Suppressor macrophage (primary cell): Measurements from ENCODE around the gene TMEM53.
A peak's percentile ranks its signal among the peaks of the same experiment; 100 is the strongest.
"Not testable (repeated sequence)": the region's sequence is repeated elsewhere in the genome, so short reads cannot be mapped to it uniquely, and the experiment has no call there.

ENCODE experiments used
- DNase-seq, 4 experiments: peaks; one replicate each; pipeline ENCODE4 v3.0.0-alpha.2; 2020 to 2022
- total RNA-seq, 17 experiments: gene quantifications; one replicate each; lab custom pipeline; 2026; ENCODE audit warnings: mixed read lengths in 6 of 17, inconsistent platforms in 3 of 17; lab: John Stamatoyannopoulos, UW

Gene TMEM53
- 4.7 to 19.7 (median 12.4) reads per million in 17 experiments for total RNA-seq

- DNase-seq = peak; percentile 99
Observed at GRCh38 chr1:44674113-44675000, at the start of gene TMEM53, which contains the start of gene ARMH1. Gene TMEM53, minus strand, starts transcription at chr1:44674481. Its CDS starts 90 bp downstream, at chr1:44674391. Gene ARMH1, plus strand, starts transcription at chr1:44674714. Its CDS starts 14,984 bp downstream, at chr1:44689698.

DNA sequence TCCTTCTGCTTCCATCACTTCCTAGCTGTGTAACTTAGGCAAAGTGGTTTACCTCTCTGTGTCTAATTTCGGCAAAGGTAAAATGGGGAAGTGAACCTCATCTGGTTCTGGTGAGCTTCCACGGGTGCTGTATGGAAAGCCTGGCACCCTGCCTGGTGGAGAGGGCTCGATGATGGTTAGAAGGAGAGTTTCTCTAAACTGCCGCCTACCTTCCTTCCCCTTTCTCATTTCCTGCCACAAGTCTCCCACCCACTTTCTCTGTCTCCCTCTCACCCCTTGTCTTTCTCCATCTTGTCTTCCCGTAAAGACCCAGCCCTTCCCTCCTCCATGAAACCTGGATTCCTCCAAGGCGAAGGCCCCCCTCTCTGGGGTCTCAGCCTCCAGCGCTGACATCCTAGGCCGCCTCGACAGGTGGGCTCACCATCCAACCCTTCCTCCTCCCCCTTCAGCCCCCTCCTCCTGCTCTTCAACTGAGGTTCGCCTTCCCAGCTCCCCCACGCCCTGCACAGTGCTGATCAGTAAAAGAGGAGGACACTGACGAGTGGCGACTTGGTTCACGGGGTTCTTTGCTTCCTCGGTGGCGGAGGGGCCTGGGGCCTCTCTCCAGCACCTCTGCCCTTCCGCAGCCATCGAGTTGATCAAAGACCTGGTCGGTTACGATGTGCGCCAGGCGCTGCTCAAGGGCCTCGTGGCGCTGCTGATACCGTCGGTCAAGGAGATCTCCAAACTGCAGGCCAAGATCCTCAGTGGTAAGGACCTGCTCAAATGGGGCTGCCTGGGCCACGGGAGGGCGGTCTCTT, 49.4 kb upstream of the TMEM53 start:
- peak; percentile 79 to 89 (median 86) for DNase-seq

DNA sequence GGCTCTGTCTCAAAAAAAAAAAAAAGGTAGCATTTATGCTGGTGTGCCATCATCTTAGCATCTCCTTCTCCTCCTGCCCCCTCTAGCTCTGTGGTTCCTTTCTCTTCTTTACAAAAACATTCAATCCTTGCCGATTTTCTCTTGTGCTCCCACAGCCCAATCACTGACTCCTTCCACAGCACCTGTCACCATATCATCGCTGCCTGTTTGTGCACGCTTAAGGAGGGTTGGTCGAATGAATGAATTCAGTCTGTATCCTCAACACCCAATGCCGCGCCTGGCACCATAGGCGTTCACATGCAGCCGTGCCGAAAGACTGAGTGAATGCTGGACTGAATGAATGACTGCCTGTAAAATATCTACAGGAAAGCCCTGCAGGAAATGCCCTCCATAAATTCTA, 48.8 kb upstream of the TMEM53 start:
- DNase-seq = no peak

- DNase-seq = peak; percentile 93 to 99 (median 96)
Observed at GRCh38 chr1:44721485-44722361, 47.4 kb upstream of the TMEM53 start.

GRCh38 chr1:44720281-44720680, 46.0 kb upstream of the TMEM53 start:
- no peak for DNase-seq

- no peak for DNase-seq
Observed at GRCh38 chr1:44719318-44719717, 45.0 kb upstream of the TMEM53 start.

DNA sequence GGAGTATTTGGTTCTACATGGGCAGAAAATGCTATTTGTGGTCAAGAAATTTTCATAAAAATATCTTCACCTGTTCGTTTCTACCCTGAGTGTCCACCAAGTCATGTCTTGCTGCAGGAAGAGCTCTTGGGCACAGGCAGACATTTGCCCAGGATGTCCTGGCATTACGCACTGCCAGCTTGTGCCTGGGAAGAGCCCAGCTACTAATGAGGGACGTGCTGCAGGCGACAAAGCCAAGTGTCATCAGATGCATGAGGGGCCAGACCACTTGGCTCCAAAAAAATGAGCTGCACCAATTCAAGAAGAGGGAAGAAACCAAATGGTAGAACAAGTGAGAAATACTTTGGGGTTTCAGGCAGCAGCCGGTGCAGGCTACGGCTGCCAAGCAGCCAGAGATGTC, 43.8 kb upstream of the TMEM53 start:
- DNase-seq = no peak

DNA sequence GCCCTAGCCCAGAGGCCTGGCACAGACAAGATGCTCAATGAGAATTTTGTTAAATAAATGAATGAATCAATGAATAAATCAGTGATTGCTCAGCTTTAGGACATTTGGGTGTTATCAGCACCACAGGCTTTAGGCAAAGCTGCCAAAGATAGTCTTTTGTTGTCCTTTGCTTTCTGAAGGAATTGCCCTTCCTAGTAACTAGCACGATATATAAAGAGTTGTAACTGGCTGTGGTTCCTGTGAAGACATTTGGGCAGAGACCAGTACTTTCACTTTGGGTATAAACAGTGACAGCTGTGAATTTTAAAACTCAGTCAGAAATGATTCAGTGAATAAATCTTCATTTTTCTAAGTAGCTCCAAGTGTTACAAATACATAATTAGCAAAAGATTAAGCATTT, 43.4 kb upstream of the TMEM53 start:
- no peak for DNase-seq

- DNase-seq = no peak
Observed at GRCh38 chr1:44717156-44717555, 42.9 kb upstream of the TMEM53 start.

- peak; percentile 84 to 88 (median 87) for DNase-seq
Observed at GRCh38 chr1:44714944-44715571, 40.8 kb upstream of the TMEM53 start.

DNA sequence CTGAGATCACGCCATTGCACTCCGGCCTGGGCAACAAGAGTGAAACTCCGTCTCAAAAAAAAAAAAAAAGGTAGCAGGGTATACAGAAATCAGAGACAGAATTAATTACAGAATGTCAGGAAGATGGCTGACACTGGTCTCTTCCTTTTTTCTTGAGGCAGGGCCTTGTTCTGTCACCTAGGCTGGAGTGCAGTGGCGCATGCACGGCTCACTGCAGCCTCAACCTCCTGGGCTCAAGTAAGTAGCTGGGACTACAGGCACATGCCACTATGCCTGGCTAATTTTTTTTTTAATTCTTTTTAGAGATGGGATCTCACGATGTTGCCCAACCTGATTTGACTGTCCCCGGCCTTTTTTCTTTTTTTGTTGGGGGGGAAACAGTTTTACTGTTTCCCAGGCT, 40.3 kb upstream of the TMEM53 start:
- DNase-seq = no peak

DNA sequence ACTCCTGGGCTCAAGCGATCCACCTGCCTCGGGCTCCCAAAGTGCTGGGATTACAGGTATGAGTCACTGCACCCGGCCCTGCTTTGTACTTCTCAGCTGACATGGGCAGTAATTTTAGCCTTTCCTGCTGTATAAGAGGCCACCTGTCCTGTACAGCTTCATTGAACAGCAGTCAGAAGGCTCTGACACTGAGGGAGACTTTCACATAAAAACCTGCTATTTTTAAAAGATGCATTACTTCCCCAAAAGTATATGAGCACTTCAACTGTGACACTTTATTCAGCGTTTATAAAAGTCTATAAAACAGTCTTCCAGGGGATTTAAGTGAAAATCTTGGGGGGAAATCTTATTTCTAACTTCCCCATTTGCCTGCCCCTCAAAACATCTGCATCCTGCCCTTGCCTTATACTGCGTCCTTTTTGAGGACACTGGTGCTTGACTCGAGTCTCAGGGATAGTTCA, 39.1 kb upstream of the TMEM53 start:
- no peak for DNase-seq

DNA sequence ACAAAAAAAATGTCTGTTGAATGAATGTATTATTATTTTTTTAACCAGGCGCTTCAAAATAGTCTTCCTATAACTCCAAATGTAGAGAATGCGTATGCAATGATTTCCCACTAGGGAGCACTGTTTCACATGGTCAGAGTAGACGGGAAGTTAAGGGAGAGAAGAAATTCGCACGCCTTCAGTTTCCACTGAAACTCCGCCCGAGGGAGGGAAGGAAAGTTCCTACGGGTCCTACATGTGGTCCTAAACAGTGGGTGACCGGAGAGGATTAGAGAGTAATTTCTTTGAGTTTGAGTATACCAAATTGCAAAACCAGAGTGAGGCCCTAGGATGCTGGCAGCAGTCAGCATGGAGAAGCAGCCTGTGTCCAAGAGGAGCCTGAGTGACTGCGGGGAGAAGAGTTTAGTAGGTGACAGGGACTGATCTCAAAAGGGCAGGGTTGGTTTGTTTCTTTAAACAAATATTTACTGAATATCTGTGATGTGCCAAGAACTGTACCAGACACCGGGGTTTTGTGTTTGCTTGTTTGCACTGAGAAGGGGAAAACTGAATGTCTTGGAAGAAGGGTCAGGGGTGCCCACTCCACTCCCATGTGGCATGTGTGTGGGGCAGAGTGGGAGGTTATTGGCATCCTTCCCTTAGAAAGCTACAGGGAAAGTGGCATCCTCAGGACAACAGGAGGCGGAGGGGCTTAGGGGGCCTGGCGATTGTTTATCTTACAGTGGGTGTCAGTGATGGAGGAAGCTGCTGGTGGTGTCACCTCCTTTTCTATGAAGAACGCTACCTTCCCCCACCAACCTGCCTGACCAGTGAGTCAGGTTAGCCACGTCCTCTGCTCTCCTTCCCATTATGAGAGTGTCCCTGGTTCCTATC, 33.9 kb upstream of the TMEM53 start:
- peak; percentile 76 to 91 (median 82) for DNase-seq

- DNase-seq = no peak
Observed at GRCh38 chr1:44707112-44707881, 33.0 kb upstream of the TMEM53 start.

GRCh38 chr1:44705938-44706337, 31.7 kb upstream of the TMEM53 start:
- DNase-seq = no peak

DNA sequence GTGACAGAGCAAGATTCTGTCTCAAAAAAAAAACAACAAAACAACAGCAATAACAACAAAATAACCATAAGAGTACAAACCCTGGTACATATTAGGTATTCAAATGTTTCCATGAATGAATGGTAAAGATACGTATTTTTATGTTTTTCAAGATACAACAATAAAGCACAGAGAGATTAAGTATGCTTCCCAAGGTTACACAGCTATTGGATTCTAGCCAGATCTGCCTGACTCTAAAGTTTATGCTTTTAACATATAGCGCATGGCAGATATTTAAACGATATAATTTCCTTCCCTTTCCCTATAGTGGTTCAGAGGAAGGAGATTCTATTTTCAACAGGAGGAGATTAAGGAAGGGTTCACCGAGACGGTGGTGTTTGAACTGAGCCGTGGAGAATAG, 31.2 kb upstream of the TMEM53 start:
- no peak for DNase-seq

DNA sequence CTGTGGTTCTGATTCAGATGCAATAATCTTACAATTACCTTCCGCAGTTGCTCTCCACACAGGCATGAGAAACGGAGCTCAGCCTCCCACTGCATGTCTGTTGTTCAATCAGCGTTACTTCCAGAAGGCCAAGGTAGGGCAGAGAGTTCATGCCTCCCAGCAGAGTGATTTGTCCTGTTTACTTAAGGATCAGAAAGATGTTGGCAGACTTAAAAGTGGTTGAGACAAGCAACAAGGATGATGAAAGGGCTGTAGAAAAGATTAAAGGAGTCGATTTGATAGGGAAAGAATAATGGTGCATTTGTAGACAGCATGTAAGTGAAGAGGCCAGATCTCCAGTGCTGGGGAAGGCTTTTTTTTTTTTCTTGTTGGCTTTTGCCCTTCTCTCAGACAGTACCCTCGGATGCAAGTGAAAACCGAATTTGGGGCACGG, 26.9 kb upstream of the TMEM53 start:
- DNase-seq = no peak

- DNase-seq = no peak
Observed at GRCh38 chr1:44700573-44700972, 26.3 kb upstream of the TMEM53 start.

DNA sequence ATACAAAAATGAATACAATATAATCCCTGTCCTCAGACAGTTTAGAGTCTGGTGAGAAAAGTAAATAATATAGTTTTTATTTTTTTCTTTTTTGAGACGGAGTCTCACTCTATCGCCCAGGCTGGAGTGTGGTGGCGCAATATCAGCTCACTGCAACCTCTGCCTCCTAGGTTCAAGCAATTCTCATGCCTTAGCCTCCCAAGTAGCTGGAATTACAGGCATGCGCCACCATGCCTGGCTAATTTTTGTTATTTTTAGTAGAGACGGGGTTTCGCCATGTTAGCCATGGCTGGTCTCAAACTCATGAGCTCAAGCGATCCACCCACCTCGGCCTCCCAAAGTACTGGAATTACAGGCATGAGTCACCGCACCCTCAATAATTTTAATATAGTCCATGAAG, 25.1 kb upstream of the TMEM53 start:
- not testable (repeated sequence) for DNase-seq

- peak in 3 of 4 experiments; percentile 34 to 74 (median 73) for DNase-seq
Observed at GRCh38 chr1:44698138-44698537, 23.9 kb upstream of the TMEM53 start.
